Activated CD8-positive, alpha-beta memory T cell treated with anti-CD3 and anti-CD28 coated beads, Interleukin-2, amount 50 U/mL, for 24 hours (primary cell): ENCODE results near the gene AMBN.
"Not testable (repeated sequence)": the region's sequence is repeated elsewhere in the genome, so short reads cannot be mapped to it uniquely, and the experiment has no call there.

Source experiments
- DNase-seq: peaks from one replicate; pipeline ENCODE4 v3.0.0-alpha.2; 2020; ENCODE audit errors: extremely low read depth

AMBN gene

DNA sequence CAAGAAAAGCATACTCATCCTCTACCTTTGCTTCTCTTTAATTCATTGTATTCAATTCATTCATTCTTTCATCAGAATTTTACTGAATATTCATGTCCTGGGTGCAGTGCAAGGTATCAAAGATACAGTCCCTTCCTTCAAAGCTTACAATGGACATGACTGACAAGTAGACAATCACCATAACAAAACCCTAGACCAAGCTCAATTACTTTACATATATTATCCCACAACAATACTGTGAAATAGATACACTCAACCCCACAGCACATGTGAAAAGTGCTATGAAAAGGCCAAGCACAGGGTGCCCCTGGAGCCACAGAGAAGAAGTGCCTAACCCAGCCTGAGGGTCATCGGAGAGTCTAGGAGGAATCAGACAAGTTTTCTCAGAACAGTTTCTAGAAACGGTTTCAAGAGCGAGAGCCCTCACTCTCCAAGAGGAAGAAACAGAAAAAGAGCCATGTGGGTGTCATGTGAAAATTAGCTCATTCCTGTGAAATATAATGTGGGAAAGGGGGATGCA lies 15.3 kb downstream of the AMBN start:
- no peak for DNase-seq

DNA sequence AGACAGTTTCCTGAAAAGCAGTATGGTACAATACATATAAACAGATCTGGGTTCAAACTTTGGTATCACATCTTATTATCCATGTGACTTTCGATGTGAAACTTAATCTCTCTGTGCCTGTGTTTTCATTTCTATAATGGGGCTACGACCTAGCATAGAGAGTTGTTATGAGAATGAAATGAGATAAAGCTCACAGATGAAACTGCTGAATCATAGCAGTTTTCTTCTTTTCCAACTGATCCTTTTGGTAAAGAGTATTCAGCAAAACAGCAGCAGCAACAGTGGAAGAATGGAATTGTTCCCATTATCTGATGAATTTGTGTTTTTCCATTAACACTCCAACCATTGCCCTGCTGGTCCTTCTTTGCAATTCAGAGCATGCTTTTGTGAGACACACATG lies 16.3 kb downstream of the AMBN start:
- DNase-seq: no peak

DNA sequence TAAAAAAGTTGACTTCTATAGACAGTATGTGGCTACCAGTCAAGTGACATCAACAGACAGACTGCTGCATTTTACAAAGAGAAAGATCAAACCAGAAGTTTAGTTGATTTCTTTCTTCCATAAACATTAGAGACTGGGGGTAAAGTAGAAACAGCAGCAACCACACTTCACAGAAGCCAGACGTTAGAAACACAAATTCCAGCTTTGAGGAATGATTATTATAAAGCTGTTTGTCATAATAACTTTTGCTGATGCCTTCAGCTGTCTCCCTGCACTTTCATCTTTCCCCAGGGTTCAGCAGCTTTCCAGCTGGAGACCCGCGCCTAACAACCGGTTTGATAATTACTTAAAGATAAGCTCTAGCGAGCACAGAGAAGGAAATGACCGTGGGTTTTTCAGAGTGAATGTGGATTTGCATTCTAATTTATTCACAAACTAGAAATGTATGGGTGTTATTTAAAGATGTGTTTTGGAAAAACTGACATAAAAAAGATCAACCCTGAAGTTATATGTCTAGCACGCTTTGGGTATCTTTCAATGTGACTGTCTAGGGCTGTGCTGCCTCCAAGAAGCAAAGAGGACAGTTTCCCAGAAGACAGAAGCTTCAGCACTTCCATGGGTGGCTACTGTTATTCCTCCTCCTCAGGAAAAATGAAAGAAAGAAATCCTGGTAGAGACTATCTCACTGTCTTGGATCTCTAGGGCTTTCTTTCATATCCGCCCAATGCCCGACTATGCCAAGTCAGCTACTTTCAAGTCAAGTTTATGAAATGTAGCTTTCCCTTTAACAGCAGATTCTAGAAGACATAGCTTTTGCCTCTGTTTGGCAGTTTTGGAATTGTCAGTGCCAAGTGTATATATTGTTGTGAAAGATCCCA lies 21.5 kb downstream of the AMBN start:
- DNase-seq: no peak

DNA sequence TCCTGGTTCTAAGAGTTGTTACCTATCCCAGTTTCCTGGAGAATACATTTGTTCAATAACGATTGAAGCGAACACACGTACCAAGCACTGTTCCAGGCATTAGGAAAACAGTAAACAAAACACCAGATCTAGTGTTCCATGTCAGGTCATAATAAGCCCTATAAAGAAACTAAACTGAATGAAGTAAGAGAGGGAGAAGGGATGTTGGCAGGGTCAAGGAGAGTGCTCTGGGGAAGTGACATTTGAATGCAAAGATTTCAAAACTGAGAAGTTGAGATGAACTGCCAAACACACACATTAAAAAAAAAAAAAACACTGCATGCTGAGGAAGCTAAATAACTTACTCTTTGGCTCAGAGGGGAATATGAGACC lies 22.1 kb downstream of the AMBN start:
- no peak for DNase-seq

DNA sequence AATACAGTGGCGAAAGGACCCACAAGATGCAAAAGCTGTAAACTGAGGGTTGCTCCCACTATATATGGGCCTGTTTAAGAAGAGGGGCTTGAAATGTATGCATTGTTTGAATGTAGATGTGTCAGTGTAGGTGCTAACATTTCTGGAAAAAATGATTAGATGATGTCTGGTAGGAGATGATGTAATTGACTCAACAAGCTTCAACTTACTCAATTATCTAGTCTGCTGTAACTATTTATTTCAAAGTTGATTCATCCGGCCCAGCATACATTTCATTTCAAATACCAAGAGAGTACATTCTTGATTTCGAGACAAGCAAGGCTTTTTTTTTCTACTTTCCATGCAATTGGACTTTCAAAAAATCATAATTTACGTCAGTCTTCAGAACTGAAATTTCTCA lies 27.2 kb downstream of the AMBN start:
- no peak for DNase-seq

DNA sequence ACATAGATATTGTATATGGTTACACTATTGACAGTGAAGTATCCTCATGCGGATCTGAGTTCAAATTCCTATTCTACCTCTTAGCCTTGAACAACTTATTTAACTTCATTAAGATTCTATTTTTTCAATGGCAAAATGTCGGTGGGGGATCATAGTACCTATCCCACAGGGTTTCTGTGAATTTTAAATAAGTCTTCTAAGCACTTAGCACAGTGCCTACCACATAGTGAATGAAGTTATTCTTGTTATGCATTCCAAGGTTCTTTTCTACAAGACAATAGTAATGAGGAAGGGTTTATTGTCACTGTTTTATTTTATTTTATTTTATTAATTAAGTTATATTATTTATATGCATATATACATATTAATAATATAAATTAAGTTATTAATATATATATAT lies 27.7 kb downstream of the AMBN start:
- no peak for DNase-seq

DNA sequence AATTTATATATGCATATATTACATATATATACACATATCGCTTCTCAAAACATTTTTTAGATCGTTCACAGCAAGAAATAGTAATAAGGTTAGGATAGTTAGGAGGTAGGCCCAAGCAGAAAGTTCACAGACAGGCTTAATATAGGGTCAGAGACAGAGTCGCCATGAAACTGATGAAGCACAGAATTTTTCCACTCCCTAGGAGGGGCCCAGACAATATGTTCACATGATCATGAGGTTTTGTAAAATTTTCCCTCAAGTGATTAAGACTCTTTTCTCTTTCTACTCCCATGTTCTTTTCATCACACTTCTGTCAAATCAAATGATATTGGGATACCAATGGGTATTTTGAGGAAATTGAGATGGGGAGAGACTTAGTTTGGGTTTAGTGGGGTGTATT lies 31.3 kb downstream of the AMBN start:
- DNase-seq: no peak

DNA sequence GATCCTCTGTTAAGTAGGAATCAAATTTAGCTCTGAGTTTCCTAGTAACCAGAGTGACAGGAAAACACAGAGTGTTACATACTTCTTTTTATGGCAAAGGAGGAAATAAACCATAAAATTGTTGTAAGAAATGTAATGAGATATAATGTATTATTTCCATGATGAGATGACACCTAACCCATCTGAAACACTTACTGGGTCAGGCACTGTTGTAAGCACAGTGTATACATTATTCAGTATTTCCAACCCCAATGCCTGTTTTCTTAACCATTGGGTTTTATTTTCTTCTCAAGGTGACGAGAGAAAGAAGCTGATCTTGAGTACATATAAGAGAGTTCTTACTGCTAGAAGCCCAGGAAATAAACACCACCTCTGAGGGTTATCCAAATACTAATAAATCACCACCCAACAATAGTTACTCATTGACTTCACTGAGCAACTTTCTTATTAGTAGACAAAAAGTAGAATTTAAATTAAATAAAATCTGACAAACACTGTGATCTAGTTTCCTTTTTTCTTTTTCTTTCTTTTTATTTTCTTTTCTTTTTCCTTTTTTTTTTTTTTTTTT lies 32.3 kb downstream of the AMBN start:
- DNase-seq: no peak

DNA sequence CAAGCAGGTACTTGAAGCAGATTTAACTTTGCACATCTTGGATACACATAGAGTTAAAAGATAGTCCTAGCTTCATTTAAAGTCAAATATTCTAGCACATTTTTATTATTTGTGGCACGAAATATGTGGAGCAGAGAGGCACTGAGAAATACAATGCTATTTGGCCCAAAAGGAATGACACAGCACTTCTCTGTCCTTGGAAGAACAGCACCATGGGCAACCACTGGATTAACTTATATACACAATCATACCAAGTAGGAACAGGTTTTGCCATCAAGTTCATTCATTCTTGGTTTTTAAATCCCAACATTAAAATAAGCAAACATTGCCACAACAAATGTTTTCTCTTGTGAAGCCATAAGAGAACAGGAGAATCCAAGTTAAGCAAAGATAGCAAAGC lies 35.6 kb downstream of the AMBN start:
- DNase-seq: no peak

DNA sequence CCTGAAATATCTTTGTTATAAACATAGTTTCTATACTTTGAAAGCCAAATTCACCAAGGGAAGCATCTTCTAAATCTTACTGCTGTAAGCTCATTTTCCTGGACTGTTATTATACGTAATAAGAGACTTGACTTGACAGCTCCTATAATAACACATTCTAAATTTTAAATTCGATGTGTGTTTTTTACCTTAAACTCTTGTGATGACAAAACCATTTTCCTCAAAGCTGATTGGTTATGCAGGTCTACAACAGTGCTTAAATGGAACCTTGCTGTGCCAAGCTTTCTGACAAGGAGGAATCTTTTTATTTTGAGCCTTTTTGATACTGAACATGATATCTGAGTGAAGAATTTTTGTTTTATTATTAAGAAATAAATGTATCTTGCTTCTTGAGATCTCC lies 36.4 kb downstream of the AMBN start, which contains the start of gene ENAM:
TSS of gene ENAM (plus strand) at position 301 of the 400 bp plus-strand sequence. CDS start 757 bp downstream, outside the sequence.
- no peak for DNase-seq

DNA sequence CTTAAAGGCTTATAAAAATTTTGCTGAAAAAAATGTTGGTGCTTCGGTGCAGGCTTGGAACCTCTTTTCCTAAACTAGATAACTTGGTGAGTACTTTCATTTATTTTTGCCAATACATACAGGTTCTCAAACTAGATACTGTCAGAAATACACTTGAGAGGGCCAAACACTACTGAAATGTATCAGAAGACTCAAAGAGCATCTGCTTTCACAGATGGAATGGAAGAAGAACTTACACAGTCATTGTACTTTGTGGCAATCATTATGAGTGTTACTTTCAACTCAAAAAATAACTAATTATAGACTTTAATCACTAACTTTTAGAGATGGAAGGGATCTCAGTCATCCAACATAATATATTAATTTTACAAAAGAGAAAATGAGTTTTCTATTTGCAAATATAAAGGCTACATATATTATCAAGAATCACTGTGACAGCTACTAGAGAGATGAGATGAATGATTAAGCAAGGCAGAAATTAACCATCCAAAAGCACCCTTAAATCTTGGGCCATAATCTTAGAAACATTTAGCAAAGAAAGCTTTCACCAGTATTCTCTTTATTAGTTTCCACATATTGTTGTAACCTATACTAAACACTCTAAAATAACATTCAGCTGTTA lies 37.5 kb downstream of the AMBN start:
- no peak for DNase-seq

DNA sequence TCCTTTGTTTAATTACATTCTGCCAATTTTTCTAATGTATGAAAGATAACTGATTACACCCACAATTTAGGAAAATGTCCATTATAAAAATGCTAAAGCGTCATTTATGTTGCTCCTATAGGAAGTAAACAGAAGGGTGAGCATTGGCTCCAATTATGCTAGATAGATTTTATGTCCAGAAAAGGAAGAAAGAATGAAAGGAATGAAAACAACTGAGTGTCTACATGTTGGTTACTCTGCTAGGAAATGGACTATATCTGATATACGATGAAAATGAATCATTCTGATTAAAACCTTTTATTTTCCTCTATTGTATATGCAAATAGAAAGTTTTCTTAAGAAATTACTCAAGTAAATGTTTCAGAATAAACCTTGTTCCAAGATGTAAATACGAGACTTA lies 38.1 kb downstream of the AMBN start:
- DNase-seq: no peak

DNA sequence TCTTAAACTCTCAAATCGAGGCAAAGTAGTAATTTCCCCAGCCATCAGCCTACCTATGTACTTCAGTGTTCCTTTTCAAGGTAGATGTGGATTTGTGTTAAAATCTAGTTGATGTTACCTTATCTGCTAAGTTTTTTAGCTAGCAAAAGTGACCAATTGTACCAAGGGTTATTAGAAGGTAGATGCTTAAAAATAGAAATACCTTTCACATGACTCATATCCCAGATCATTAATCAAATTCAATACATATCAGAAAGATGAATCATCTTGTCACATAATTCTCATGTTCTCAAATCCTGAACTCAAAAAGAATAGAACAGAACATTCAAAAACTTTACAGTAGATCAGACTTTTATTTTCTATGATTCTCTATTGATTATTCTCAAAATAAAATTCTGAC lies 40.0 kb downstream of the AMBN start:
- no peak for DNase-seq

DNA sequence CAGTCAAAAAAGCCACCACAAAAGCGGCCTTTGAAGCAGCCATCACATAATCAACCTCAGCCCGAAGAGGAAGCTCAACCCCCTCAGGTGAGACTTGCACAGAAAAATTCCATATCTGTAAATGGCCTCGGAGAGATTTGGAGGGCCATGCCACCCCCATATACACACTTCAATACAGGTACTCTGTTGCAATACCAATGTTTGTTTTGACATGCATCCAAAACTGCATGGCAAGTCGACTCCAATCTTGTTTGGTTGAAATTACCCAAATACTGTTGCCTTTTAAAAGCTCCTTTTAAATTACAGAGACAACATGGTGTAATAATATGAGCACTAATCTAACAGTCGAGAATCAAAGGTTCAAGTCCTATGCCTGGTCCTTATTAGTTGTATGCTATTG lies 42.4 kb downstream of the AMBN start:
- DNase-seq: no peak

DNA sequence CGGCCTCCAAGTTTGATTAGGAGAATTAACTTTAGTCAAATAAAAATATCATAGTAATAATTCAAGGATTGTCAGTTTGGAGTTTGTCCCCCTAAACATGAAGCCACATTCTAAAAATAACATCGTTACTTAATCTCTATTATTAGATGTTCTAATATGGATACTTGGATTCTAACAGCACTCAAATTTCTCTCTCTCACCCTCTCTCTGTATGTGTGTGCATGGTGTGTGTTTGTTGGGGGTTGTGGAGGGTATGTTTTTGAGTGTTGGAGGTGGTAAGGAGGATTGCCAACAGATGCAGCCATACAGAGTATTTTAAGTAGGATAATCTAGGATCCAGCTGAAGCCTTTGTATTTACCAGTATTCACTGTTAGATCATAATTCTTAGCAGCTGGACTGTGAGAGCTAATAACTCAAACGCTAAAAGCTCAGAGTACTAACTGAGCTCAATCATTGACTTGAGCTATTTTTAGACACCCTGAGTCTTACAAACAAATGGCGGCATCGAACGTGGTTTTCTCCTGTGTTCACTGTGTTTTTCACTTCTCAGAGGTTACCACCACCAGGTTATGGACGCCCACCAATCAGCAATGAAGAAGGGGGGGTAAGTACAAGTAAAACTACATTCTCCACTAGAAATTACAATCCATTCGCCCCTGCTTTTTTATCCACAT lies 45.3 kb downstream of the AMBN start:
- DNase-seq: no peak

DNA sequence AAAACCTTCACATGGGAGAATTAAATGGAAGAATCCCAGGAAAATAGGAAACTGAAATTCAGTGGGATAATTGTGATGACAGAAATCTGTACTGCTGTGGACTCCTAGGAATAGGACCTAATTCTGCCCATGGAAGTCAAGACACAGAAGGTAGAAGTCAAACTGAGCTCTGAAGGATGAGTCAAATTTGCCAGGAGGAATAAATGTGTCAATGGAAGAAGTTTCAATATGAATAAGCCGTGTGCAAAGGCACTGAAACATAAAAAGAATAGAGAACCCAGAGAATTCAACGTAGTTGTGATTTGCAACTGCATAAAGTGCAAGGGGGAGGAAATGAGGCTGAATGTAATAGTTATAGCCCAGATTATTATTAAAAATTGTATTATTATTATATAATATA lies 48.1 kb downstream of the AMBN start:
- no peak for DNase-seq

DNA sequence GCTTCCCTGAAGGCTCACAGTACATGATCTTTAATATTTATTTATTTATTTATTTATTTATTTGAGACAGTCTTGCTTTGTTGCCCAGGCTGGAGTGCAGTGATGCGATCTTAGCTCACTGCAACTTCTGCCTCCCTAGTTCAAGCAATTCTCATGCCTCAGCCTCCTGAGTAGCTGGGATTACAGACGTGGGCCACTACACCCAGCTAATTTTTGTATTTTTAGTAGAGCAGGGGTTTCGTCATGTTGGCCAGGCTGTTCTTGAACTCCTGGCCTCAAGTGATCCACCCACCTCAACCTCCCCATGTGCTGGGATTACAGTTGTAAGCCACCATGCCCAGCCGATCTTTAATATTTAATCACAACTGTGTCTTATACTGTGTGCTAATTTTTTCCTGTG lies 58.7 kb downstream of the AMBN start:
- DNase-seq: not testable (repeated sequence)

DNA sequence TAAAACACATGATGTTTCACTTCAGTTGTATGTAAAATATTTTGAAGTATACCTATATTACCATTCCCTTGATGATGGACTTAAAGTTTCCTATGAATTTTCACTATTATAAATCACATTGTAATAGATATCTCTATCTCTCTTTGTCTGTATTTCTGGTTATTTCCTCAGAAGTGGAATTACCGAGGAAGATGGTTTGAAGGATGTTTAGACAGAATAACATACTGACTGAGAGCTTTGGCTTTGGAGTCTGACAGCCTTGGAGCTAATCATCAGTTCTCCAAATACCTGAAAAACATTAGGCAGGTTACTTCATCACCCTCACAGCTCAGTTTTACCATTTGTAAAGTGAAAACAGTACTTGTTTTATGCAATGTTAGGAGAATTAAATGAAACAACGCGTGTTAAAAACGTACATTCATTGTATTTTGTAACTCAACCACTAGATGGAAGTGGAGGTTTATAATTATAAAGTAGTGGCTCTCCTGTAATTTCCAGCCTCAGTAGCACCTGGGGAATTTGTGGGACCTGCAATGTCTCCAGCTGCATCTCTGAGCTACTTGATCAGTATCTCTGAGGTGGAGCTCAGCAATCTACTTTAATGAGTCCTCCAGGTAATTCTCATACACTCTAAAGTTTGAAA lies 59.9 kb downstream of the AMBN start:
- no peak for DNase-seq

DNA sequence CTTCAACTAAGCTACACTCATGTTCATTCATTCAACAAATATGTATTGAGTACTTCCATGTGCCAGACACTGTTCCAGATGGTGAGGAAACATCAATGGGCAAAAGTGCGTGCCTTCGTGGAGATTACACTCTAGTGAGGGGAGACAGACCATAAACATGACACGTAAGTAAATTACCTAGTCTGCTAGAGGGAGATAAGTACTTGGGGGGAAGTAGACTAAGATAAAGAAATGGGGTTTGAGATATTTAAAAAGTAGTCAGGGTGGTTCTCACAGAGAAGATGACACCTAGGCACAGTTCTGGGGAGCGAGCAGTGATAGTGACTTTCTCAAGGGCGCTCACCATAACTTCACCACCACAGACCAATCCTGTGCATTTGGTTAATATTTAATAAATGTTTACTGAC lies 62.6 kb downstream of the AMBN start:
- DNase-seq: no peak
